SIG-M5 treated with dmso at 0.1 percent for 504 hours (cell line): ENCODE measurements around the gene HOXA2.

Experiments
- DNase-seq: peaks from one replicate; lab custom pipeline; 2025; ENCODE audit not compliant: unreplicated experiment; lab: John Stamatoyannopoulos, UW

The HOXA2 gene

GRCh38 chr7:27112955-27113949, 10.8 kb upstream of the HOXA2 start:
- no peak for DNase-seq

GRCh38 chr7:27112361-27112760, 9.9 kb upstream of the HOXA2 start:
- no peak for DNase-seq

DNA sequence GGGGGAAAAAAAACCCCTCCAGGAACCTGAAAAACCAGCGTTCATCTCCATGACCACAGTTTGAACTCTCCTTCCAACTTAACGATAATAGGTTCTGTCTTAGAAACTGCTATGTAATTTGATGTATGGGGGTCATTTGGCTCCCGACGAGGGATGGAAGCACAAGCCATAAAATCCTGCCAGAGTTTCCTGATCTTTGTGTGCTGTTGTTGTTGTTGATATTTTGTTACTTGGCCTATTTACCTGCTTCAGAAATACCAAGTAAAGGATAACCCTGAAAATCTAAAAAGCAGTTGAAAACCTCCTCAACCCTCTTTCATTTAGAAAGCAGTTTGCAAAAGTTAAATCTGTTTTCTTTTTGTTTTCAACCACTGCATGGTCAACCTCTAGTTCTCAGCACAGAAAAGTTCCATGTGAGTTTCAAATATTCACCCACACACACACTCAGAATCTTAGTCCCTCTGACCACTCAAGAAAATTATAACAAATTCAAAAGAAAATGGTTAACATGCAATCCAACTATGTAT, 9.3 kb upstream of the HOXA2 start:
- no peak for DNase-seq

GRCh38 chr7:27111042-27111750, 8.7 kb upstream of the HOXA2 start:
- no peak for DNase-seq

DNA sequence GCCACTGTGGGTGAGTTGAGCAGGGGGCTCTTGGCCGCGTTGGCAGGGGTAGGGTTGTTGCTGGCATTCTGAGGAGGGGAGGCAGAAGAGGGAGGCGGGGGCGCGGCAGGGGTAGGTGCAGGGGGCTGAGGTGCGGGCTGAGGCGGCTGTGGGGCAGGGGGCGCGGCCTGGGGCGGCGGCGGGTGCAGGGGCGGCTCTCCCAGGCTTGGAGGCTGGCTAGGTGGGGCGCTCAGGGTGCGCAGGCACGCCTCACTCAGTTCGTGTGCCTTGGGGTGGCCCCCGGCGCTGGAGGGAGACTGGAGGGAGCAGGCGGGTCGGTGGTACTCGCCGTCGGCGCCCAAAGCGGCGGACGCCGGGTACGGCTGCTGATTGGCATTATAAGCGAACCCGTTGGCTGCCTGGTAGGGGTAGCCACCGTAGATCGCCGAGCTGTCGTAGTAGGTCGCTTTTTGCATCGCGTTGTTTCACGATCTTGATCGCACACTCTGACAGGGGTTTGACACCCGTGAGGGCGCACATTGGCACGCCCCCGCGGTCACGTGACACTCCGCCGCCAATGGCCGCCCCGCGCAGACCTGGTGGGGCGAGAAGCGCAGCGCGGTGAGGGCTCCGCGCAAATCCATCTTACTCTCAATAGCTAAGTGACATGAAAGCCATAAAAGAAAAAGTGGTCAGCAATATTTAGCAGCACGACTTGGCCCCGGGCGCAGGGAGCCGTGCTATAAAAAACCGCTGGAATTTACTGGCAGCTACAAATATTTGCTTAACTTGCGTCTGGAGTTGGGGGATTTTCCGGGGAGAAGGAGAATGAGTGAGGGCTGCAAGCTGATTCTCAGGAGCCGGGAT, 7.9 kb upstream of the HOXA2 start:
- DNase-seq, result no peak

DNA sequence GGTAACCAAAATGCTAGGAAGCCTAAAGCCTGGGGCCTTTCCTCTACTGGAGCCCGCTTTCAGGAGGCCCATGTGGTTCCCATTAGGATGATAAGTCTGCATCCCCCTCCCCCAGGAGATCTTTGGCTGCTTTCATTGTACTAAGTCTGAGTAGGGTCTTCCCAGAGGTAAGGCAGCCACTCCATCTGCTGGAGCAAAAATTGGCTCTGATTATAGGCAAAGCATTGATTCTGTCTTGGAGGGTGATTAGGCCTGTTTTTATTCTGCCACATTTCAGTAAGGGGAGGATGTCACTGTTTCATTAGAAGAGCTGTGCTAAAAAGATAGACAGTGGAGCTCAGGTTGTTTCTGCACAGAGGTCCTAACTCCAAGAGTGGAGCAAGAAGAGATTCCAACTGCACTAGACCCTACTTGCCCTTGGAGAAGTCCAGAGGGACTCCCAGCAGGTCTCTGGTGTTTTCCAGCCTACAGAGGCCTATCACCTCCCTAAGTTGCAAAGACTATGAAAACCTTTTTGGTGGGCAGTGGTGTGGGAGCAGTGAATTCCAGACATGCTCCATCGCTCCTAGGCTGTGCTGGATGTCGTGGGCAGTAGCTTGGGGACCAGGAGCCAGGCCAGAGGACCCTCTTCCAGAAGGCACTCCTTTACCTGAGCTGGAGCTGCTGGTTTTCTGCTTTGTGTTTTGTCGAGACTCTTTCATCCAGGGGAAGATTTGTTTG, 7.1 kb upstream of the HOXA2 start:
- DNase-seq, result no peak

- DNase-seq, result no peak
Measured at GRCh38 chr7:27108390-27109127, 6.1 kb upstream of the HOXA2 start.

DNA sequence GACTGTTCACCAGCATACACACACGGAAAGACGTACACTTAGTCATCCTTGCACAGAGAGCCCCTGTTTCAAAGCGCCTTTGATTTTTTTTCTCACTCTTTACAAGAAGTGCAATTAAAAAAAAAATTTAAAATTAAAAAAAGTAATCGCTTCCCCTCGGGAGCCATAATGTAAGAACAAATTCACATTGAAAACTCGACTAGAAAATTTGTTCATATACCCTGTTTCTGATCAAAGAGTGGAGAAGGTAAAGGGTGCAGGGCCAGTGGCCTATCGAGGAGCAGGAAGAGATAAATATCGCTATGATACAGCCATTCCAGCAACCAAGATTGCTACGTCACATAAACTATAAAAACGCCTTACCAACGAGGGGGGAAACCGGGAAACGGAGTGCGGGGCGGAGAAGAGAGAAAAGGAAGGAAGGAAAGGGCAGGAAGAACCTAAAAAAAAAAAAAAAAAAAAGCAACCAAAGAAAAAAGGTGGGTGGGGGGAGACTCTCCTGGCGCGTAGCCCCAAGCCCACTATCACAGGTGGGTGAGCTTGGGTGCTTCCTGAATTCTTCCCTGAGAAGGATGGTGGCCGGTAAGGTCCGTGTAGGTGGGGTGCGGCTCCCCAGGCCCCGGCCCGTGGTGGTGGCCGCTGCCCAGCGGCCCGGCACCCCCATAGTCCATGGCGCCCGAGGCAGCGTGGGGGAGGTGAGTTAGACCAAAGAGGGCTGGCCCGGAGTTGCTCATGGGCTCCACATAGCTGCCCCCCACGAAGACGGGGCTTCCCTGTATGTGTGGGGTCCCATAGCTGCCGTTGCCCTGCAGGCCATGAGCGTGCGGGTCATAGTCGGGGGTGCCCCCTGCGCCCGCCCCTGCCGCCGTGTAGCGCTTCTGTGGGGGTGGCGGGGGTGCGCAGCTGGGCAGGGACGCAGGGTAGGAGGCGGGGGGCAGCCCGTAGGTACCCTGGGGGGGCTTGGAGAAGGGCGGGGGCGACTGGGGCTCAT, 5.2 kb upstream of the HOXA2 start:
- DNase-seq, result no peak

DNA sequence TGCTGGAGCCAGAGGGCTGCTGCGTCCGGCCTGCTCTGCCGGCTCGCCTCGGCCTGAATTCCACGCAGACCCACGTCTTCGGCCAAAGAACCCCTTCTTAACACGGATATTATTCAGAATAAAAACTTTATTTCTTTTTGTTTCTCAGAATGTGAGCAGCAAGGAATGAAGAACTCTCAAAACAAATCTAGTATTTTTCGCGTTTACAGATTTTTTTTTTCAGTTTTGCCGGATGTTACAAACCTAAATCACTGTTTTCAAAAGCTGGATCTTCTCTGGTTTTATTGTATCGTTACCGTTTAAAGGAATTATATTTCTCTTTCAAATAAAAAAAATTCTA, 4.4 kb upstream of the HOXA2 start:
- no peak for DNase-seq

DNA sequence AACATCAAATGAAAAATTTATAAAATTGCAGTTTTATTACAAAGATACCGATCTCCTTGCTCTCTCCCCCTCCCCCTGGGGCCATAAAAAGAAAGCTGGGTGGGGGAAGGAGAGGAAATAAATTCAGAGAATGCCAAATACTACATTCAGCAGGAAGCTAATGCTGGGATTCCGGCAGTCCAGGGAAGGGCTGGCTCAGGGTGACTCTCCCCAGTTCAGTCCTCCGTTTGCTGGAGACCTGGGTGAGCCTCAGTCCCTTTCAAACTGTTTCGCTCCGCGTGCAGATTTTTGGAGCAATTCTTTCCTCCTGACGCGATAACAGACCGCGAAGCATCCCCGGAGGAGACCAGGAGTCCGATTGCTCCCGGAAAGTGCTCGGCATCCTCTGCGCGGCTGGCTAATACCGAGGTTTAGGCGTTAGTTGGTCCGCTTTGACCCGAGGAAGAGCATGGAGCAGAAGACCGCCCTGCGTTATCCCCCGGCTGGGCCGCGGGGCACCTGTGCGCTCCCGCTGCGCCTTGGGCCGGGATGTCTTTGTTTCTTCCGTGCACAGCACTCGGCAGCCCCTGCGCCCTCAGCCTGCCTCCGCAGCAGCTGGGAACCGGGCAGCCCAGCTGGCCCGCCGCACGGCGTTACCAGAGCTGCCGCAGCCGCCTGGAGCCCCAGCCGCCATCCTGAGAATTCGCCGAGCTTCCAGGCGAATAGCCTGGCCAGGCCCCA, 3.9 kb upstream of the HOXA2 start:
- no peak for DNase-seq

DNA sequence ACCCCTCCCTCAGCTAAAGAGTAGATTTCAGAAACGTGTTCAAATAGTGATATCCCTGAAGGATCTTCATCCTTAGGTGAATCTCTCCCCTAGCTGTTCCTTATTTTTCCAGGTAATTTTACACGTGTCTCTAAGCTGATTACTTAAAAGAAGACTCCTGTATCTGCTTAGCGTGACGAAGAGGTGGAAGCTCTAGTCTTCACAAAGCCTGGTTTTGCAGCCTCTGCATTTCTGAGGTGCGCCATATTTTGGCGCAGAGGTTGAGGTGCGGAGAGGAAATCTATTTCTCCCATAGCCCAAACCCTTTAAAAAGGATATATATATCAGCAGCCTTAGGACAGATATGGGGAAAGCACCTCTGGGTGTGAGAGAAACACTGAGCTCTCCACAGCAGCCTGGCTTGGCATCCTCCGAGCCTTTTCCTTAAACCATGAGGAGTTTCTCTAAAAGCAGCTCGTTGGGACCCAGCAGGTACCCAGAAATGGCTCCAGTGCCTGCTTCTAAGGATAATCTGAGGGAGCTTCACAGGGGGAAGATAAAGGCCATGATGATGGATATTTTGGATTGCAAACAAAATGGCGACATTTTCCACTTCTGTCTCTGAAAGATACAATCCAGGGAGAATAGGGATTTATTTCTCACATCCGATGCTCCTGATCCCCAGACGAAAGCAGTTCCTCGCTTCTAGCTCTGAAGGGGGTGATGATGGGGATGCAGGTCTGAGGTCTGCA, 3.0 kb upstream of the HOXA2 start:
- DNase-seq, result no peak

DNA sequence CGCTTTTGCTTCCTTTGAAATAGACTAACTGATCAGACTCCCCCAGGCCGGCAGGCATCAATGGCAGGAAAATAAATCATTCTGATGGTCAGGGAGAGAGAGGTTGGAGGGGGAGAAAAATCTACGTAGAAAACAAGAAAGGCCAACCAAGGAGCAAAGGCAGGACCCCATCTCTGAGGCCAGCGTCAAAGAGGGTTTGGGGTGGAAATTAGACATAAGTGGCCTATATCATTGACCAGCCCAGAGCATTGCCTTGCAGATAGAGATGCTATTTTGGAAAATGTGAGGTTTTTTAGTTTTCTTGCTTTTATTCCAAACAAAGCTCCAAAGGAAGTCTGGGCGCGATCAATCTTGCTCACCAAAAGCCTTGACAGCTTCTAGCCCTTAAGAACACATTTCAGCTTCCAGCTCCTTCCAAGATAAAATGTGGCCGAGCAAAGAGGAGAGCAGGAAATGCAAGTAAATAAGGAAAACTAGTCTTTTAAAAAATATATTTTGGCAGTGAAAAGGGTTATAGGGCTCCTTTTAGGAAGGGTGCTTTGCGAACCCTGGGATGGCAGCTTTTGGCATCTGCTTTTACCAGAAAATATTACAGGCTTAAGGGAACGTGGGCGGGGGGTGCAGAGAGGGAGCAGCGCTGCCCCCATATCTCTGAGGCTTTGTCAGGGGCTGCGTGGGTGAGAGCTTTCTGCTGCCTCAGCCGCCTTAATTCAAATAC, 2.0 kb upstream of the HOXA2 start:
- DNase-seq, result no peak

- no peak for DNase-seq
Measured at GRCh38 chr7:27103489-27104226, 1.2 kb upstream of the HOXA2 start.

DNA sequence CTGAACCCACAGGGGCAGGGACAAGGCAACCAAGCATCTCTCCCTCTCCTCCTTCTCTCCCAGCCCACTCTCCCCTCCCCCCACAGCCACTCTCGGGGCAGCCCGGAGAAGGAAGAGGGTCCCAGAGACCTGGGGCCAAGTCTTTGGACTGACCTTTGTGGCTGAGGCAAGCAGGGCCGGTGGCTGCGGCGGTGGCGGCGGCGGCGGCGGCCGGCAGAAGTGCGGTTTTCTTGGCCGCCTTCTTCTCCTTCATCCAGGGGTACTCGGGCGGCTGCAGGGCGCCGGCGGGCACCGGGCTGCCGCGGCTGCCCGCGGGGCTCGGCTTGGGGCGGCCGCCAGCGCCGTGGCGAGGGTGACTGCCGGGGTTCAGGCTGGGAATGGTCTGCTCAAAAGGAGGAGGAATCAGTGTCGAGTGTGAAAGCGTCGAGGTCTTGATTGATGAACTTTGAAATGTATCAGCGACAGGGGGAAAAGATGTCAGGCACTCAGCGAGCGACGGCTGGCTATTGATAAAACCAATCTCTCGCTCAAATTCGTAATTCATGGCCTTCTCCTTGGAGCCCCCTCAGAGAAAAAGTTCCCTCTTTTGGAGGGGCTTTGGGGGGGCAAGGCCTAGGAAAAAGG, 414 bp downstream of the HOXA2 start:
- no peak for DNase-seq

GRCh38 chr7:27101171-27101956, 1.1 kb downstream of the HOXA2 start:
- no peak for DNase-seq
